NCI-H1436 (cell line): Measurements from ENCODE around the gene MYOD1.

ENCODE experiments used
- DNase-seq: peaks from one replicate; lab custom pipeline; 2025; lab: John Stamatoyannopoulos, UW

Gene MYOD1

GRCh38 chr11:17702876-17703275, 16.5 kb upstream of the MYOD1 start:
- DNase-seq = no peak

- DNase-seq = no peak
These were observed 15.4 kb upstream of the MYOD1 start for GRCh38 chr11:17703951-17704350.

GRCh38 chr11:17707830-17708229, 11.5 kb upstream of the MYOD1 start:
- no peak for DNase-seq

GRCh38 chr11:17711836-17712235, 7.5 kb upstream of the MYOD1 start:
- DNase-seq = no peak

- no peak for DNase-seq
These were observed 5.5 kb upstream of the MYOD1 start for GRCh38 chr11:17713851-17714250.

- DNase-seq = no peak
These were observed 5.0 kb upstream of the MYOD1 start for GRCh38 chr11:17714356-17714854.

GRCh38 chr11:17714870-17715269, 4.5 kb upstream of the MYOD1 start:
- DNase-seq = no peak

- no peak for DNase-seq
These were observed 2.6 kb upstream of the MYOD1 start for GRCh38 chr11:17716807-17717206.

GRCh38 chr11:17718015-17718414, 1.4 kb upstream of the MYOD1 start:
- no peak for DNase-seq

- DNase-seq = no peak
These were observed 835 bp upstream of the MYOD1 start for GRCh38 chr11:17718510-17718962.

- DNase-seq = no peak
These were observed 796 bp downstream of the MYOD1 start for GRCh38 chr11:17719938-17720795.

- DNase-seq = no peak
These were observed 1.4 kb downstream of the MYOD1 start for GRCh38 chr11:17720796-17721171.

GRCh38 chr11:17721242-17721999, 2.0 kb downstream of the MYOD1 start:
- no peak for DNase-seq

GRCh38 chr11:17722000-17722643, 2.8 kb downstream of the MYOD1 start:
- no peak for DNase-seq

GRCh38 chr11:17724020-17724908, 4.9 kb downstream of the MYOD1 start:
- DNase-seq = no peak

GRCh38 chr11:17725174-17725573, 5.8 kb downstream of the MYOD1 start:
- no peak for DNase-seq

- DNase-seq = no peak
These were observed 10.8 kb downstream of the MYOD1 start for GRCh38 chr11:17730137-17730536.

- DNase-seq = peak; percentile 86
These were observed 11.5 kb downstream of the MYOD1 start for GRCh38 chr11:17730608-17731462.

- no peak for DNase-seq
These were observed 13.9 kb downstream of the MYOD1 start for GRCh38 chr11:17733261-17733660.

- DNase-seq = peak; percentile 77
These were observed 15.1 kb downstream of the MYOD1 start, which contains the start of gene KCNC1 for GRCh38 chr11:17734418-17734911. KCNC1 (plus strand) TSS chr11:17734781; CDS start chr11:17736003, 1,222 bp downstream.
